Measurements from ENCODE around the gene AHCY.

AHCY gene

GRCh38 chr20:34290471-34290870 lies 12.7 kb downstream of the AHCY start:
- no peak for TF ChIP-seq RAD21 (IDR thresholded peaks at IDR 0.05; ENCODE audit: low read depth)
- TF ChIP-seq, protein P1, sequence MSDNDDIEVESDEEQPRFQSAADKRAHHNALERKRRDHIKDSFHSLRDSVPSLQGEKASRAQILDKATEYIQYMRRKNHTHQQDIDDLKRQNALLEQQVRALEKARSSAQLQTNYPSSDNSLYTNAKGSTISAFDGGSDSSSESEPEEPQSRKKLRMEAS (IDR thresholded peaks at IDR 0.05): no peak
- TF ChIP-seq CEBPB (IDR thresholded peaks at IDR 0.05): no peak
- TF ChIP-seq ZBTB7A (IDR thresholded peaks at IDR 0.05; ENCODE audit: low read depth): no peak
- no peak for TF ChIP-seq USF1 (IDR thresholded peaks at IDR 0.05)
- TF ChIP-seq TCF12 (IDR thresholded peaks at IDR 0.05; ENCODE audit: low read depth): no peak
- TF ChIP-seq CREB1 (IDR thresholded peaks at IDR 0.05; ENCODE audit: low read depth): no peak
- no peak for TF ChIP-seq REST (IDR thresholded peaks at IDR 0.05; ENCODE audit: low read depth)
- TF ChIP-seq TEAD4 (IDR thresholded peaks at IDR 0.05): no peak
- TF ChIP-seq YY1 (IDR thresholded peaks at IDR 0.05; ENCODE audit: low read depth): no peak
- TF ChIP-seq FOXM1 (IDR thresholded peaks at IDR 0.05; ENCODE audit: borderline replicate concordance, low read depth): no peak
- no peak for TF ChIP-seq EGR1 (IDR thresholded peaks at IDR 0.05)
- no peak for TF ChIP-seq NFIC (IDR thresholded peaks at IDR 0.05)
- TF ChIP-seq EP300 (IDR thresholded peaks at IDR 0.05; ENCODE audit: borderline replicate concordance): no peak
- no peak for TF ChIP-seq TAF1 (IDR thresholded peaks at IDR 0.05; ENCODE audit: low read depth)

- TF ChIP-seq REST (IDR thresholded peaks at IDR 0.05; ENCODE audit: low read depth) (no peak), TCF12 (IDR thresholded peaks at IDR 0.05; ENCODE audit: low read depth) (no peak), TAF1 (IDR thresholded peaks at IDR 0.05; ENCODE audit: low read depth) (no peak), RAD21 (IDR thresholded peaks at IDR 0.05; ENCODE audit: low read depth) (no peak), FOXM1 (IDR thresholded peaks at IDR 0.05; ENCODE audit: borderline replicate concordance, low read depth) (no peak), EP300 (IDR thresholded peaks at IDR 0.05; ENCODE audit: borderline replicate concordance) (no peak), ZBTB7A (IDR thresholded peaks at IDR 0.05; ENCODE audit: low read depth) (no peak), USF1 (IDR thresholded peaks at IDR 0.05) (no peak), EGR1 (IDR thresholded peaks at IDR 0.05) (no peak), YY1 (IDR thresholded peaks at IDR 0.05; ENCODE audit: low read depth) (no peak), CEBPB (IDR thresholded peaks at IDR 0.05) (no peak), CREB1 (IDR thresholded peaks at IDR 0.05; ENCODE audit: low read depth) (no peak), TEAD4 (IDR thresholded peaks at IDR 0.05) (no peak), NFIC (IDR thresholded peaks at IDR 0.05) (no peak)
- TF ChIP-seq, protein P1 (IDR thresholded peaks at IDR 0.05): no peak
Measured at GRCh38 chr20:34285450-34285849, 17.7 kb downstream of the AHCY start.

DNA sequence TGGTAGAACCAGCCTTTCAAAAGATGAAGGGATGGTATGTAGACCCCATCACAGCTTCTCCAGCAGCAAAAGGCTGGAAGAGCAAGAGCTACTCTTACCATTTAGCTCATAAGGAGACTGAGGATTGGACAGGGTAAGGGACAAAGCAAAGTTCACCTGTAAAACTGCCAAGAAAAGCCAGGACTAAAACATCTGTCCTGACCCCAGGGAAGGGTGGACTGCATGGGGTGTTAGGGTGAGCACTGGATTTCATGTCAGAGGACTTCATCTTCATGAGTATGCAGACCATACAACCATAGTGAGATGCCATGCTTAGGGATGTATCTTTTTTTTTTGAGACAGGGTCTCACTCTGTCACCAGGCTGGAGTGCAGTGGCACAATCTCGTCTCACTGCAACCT lies 19.3 kb downstream of the AHCY start:
- TF ChIP-seq RAD21 (IDR thresholded peaks at IDR 0.05; ENCODE audit: low read depth) (no peak), FOXM1 (IDR thresholded peaks at IDR 0.05; ENCODE audit: borderline replicate concordance, low read depth) (no peak), ZBTB7A (IDR thresholded peaks at IDR 0.05; ENCODE audit: low read depth) (no peak), YY1 (IDR thresholded peaks at IDR 0.05; ENCODE audit: low read depth) (no peak), EGR1 (IDR thresholded peaks at IDR 0.05) (no peak), CEBPB (IDR thresholded peaks at IDR 0.05) (no peak), TAF1 (IDR thresholded peaks at IDR 0.05; ENCODE audit: low read depth) (no peak), TCF12 (IDR thresholded peaks at IDR 0.05; ENCODE audit: low read depth) (no peak), NFIC (IDR thresholded peaks at IDR 0.05) (no peak), CREB1 (IDR thresholded peaks at IDR 0.05; ENCODE audit: low read depth) (no peak), TEAD4 (IDR thresholded peaks at IDR 0.05) (no peak)
- TF ChIP-seq, protein P1 (IDR thresholded peaks at IDR 0.05): no peak

- TF ChIP-seq REST (IDR thresholded peaks at IDR 0.05; ENCODE audit: low read depth): no peak
- TF ChIP-seq CEBPB (IDR thresholded peaks at IDR 0.05): no peak
- TF ChIP-seq, protein P1 (IDR thresholded peaks at IDR 0.05): no peak
- TF ChIP-seq CREB1 (IDR thresholded peaks at IDR 0.05; ENCODE audit: low read depth): no peak
- no peak for TF ChIP-seq USF1 (IDR thresholded peaks at IDR 0.05)
- no peak for TF ChIP-seq TCF12 (IDR thresholded peaks at IDR 0.05; ENCODE audit: low read depth)
- TF ChIP-seq RAD21 (IDR thresholded peaks at IDR 0.05; ENCODE audit: low read depth): no peak
- no peak for TF ChIP-seq TEAD4 (IDR thresholded peaks at IDR 0.05)
- no peak for TF ChIP-seq NFIC (IDR thresholded peaks at IDR 0.05)
- no peak for TF ChIP-seq TAF1 (IDR thresholded peaks at IDR 0.05; ENCODE audit: low read depth)
- TF ChIP-seq ZBTB7A (IDR thresholded peaks at IDR 0.05; ENCODE audit: low read depth): no peak
- no peak for TF ChIP-seq YY1 (IDR thresholded peaks at IDR 0.05; ENCODE audit: low read depth)
- TF ChIP-seq FOXM1 (IDR thresholded peaks at IDR 0.05; ENCODE audit: borderline replicate concordance, low read depth): no peak
- TF ChIP-seq EGR1 (IDR thresholded peaks at IDR 0.05): no peak
- no peak for TF ChIP-seq EP300 (IDR thresholded peaks at IDR 0.05; ENCODE audit: borderline replicate concordance)
Measured at GRCh38 chr20:34282041-34282440, 21.1 kb downstream of the AHCY start.

All from Ishikawa (cell line).